OCI-LY7 (cell line): ENCODE results near the gene DENND5B.

Source experiments
- CTCF ChIP-seq: fragments of 200-600 bp; sonication (generic); conservative IDR thresholded peaks from 2 replicates; pipeline ENCODE4 v1.5.1; 2014; ENCODE audit warnings: mild to moderate bottlenecking, antibody characterized with exemption, low read length, moderate library complexity, mixed read lengths
- EZH2phosphoT487 ChIP-seq: fragments of 200-600 bp; sonication (generic); IDR thresholded peaks from 2 replicates; pipeline ENCODE4 v1.6.1; 2018; ENCODE audit warnings: low read depth, borderline replicate concordance, mild to moderate bottlenecking, mixed run types, antibody characterized with exemption, low read length, moderate library complexity, mixed read lengths

- no peak for TF ChIP-seq CTCF
- TF ChIP-seq EZH2phosphoT487 = no peak
These were observed 159.2 kb downstream of the DENND5B start for GRCh38 chr12:31431721-31432240.
